Mesenchymal stem cell (in vitro differentiated cells and primary cell): Measurements from ENCODE around the gene EXOC4.

Experiments used
- DNase-seq: peaks from one replicate; pipeline ENCODE4 v3.0.0-alpha.2; 2013
- H2AFZ ChIP-seq: one replicate; pipeline ENCODE4 v1.6.1; 2013; ENCODE audit warnings: low read depth, mild to moderate bottlenecking, control low read depth, inconsistent platforms, low read length, moderate library complexity
- H2AK5ac ChIP-seq: 2 replicates; pipeline ENCODE4 v1.6.1; 2013; ENCODE audit warnings: low read length, moderate library complexity, mild to moderate bottlenecking, inconsistent platforms; ENCODE audit not compliant: severe bottlenecking
- H2BK120ac ChIP-seq: one replicate; pipeline ENCODE4 v1.6.1; 2013; ENCODE audit warnings: low read depth, mild to moderate bottlenecking, inconsistent platforms, low read length, moderate library complexity
- H2BK12ac ChIP-seq, 2 experiments: one replicate each; pipeline ENCODE4 v1.6.1; 2013; ENCODE audit warnings: inconsistent platforms in 2 of 2, low read length in 2 of 2, mild to moderate bottlenecking in 2 of 2, moderate library complexity in 2 of 2, control low read depth in 1 of 2
- H2BK15ac ChIP-seq: one replicate; pipeline ENCODE4 v1.6.1; 2013; ENCODE audit warnings: mild to moderate bottlenecking, low read depth, inconsistent platforms; ENCODE audit not compliant: poor library complexity, severe bottlenecking
- H2BK5ac ChIP-seq: 2 replicates; pipeline ENCODE4 v1.6.1; 2013; ENCODE audit warnings: low read depth, mild to moderate bottlenecking, low read length, control low read depth, inconsistent platforms; ENCODE audit not compliant: poor library complexity, severe bottlenecking
- H3K14ac ChIP-seq, 2 experiments: one replicate each; pipeline ENCODE4 v1.6.1; 2013; ENCODE audit warnings: inconsistent platforms in 2 of 2, low read length in 2 of 2, control low read depth in 1 of 2, mild to moderate bottlenecking in 1 of 2, moderate library complexity in 1 of 2
- H3K18ac ChIP-seq, 2 experiments: one replicate each; pipeline ENCODE4 v1.6.1; 2013; ENCODE audit warnings: inconsistent platforms in 2 of 2, low read length in 2 of 2, control low read depth in 1 of 2, low read depth in 1 of 2, mild to moderate bottlenecking in 1 of 2
- H3K23ac ChIP-seq, 2 experiments: one replicate each; pipeline ENCODE4 v1.6.1; 2013; ENCODE audit warnings: inconsistent platforms in 2 of 2, low read length in 2 of 2, mild to moderate bottlenecking in 2 of 2, moderate library complexity in 2 of 2, control low read depth in 1 of 2
- H3K27ac ChIP-seq: 2 replicates; pipeline ENCODE4 v1.5.1; 2013; ENCODE audit warnings: mild to moderate bottlenecking, moderate library complexity, low read length, control low read depth, inconsistent platforms; ENCODE audit not compliant: poor library complexity, severe bottlenecking
- H3K27me3 ChIP-seq, 2 experiments: 2 replicates each; pipeline versions ENCODE4 v1.6.1 to v1.7.0; 2013; ENCODE audit warnings: low read length in 2 of 2, mild to moderate bottlenecking in 2 of 2, moderate library complexity in 2 of 2, control low read depth in 1 of 2, inconsistent platforms in 1 of 2; ENCODE audit not compliant: control insufficient read depth in 1 of 2, insufficient read depth in 1 of 2
- H3K36me3 ChIP-seq, 2 experiments: 2 replicates each; pipeline versions ENCODE4 v1.6.1 to v1.7.0; 2013; ENCODE audit warnings: low read length in 2 of 2, control low read depth in 1 of 2, inconsistent platforms in 1 of 2, low read depth in 1 of 2, mild to moderate bottlenecking in 1 of 2; ENCODE audit not compliant: insufficient read depth in 2 of 2, control insufficient read depth in 1 of 2
- H3K4ac ChIP-seq, 2 experiments: one replicate each; pipeline ENCODE4 v1.6.1; 2013; ENCODE audit warnings: inconsistent platforms in 2 of 2, low read length in 2 of 2, mild to moderate bottlenecking in 2 of 2, moderate library complexity in 2 of 2, control low read depth in 1 of 2, low read depth in 1 of 2
- H3K4me1 ChIP-seq: 2 replicates; pipeline ENCODE4 v1.6.1; 2013; ENCODE audit warnings: low read depth, low read length, control low read depth; ENCODE audit not compliant: control insufficient read depth, insufficient read depth
- H3K4me2 ChIP-seq: 2 replicates; pipeline ENCODE4 v1.6.1; 2013; ENCODE audit warnings: low read length, mild to moderate bottlenecking, inconsistent platforms; ENCODE audit not compliant: poor library complexity, severe bottlenecking
- H3K4me3 ChIP-seq, 2 experiments: 2 replicates each; pipeline versions ENCODE4 v1.5.1 to v1.7.0; 2013; ENCODE audit warnings: low read length in 2 of 2, mild to moderate bottlenecking in 2 of 2, control low read depth in 1 of 2, low read depth in 1 of 2; ENCODE audit not compliant: insufficient read depth in 1 of 2
- H3K79me1 ChIP-seq: replicated peaks from 2 replicates; pipeline ENCODE4 v1.6.1; 2013; ENCODE audit warnings: mild to moderate bottlenecking, control low read depth, low read length, inconsistent platforms; ENCODE audit not compliant: poor library complexity, severe bottlenecking
- H3K9ac ChIP-seq: 2 replicates; pipeline ENCODE4 v1.7.0; 2013; ENCODE audit warnings: mild to moderate bottlenecking, low read length, moderate library complexity
- H3K9me3 ChIP-seq: 2 replicates; pipeline ENCODE4 v1.7.0; 2013; ENCODE audit warnings: mild to moderate bottlenecking, low read length; ENCODE audit not compliant: control insufficient read depth
- H4K8ac ChIP-seq: one replicate; pipeline ENCODE4 v1.6.1; 2013; ENCODE audit warnings: inconsistent platforms, mild to moderate bottlenecking, low read length, moderate library complexity
- H4K91ac ChIP-seq: one replicate; pipeline ENCODE4 v1.6.1; 2013; ENCODE audit warnings: mild to moderate bottlenecking, low read length, inconsistent platforms
- WGBS: methylation state at CpG from one replicate; pipeline ENCODE4 v1.1.7; 2013; ENCODE audit warnings: mixed read lengths; 5-methylcytosine and 5-hydroxymethylcytosine counted together

The EXOC4 gene

DNA sequence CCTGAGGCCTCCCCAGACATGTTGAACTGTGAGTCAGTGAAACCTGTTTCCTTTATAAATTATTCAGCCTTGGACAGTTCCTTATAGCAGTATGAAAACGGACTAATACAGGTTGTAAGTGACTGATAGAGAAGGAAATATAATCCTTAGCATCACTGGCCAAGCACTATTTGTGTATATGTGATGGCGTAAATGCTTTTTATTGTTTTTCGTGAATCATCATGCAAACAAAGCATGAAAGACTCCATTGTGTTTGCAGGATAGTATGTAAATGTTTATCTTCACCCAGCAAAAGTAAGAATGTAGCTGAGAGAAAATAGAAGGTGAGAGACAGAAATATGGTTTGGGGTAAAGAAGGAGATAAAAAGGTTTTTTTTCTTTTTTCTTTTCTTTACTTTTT is 781.8 kb downstream of the EXOC4 start:
- Histone ChIP-seq H2BK15ac (no peak overlapping the region), H3K4me1 (no peaks in the 10 kb centered on the region), H3K4me2 (no peak overlapping the region), H3K18ac (no peak overlapping the region), H2BK120ac (no peak overlapping the region), H4K91ac (no peak overlapping the region), H3K36me3 (peaks cover 0 to 3% of the 10 kb centered on the region in 2 experiments), H3K79me1 (no peaks in the 10 kb centered on the region), H3K9me3 (no peaks in the 10 kb centered on the region), H2BK5ac (no peak overlapping the region), H3K27ac (no peak overlapping the region), H3K4me3 (no peak overlapping the region), H2BK12ac (no peak overlapping the region), H3K23ac (no peak overlapping the region), H2AK5ac (no peak overlapping the region), H3K9ac (no peak overlapping the region), H2AFZ (no peak overlapping the region), H4K8ac (no peak overlapping the region), H3K14ac (no peak overlapping the region), H3K27me3 (no peaks in the 10 kb centered on the region), H3K4ac (no peak overlapping the region)
- 97% methylated on average over 3 of the region's 3 CpGs for WGBS
- no peak for DNase-seq

DNA sequence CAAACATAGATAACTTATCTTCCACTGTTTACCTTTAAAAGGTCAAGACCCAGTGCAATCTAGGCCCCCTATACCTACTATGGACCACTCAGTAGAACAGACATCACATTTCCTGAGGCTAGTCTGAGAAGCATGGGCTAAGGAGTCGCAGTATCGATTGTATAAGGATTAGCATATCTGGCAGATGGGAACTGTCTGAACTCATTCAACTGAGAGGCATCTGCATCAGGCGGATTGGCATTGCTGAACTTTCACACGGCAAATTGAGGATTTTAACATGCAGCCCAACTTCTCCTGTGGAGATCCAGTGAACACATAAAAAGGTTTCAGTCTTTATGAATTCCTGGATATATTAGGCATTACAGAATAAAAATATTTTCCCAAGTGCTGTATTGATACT is 785.1 kb downstream of the EXOC4 start:
- no peaks in the 10 kb centered on the region for H3K27me3 ChIP-seq
- 97% methylated on average over 4 of the region's 4 CpGs for WGBS

DNA sequence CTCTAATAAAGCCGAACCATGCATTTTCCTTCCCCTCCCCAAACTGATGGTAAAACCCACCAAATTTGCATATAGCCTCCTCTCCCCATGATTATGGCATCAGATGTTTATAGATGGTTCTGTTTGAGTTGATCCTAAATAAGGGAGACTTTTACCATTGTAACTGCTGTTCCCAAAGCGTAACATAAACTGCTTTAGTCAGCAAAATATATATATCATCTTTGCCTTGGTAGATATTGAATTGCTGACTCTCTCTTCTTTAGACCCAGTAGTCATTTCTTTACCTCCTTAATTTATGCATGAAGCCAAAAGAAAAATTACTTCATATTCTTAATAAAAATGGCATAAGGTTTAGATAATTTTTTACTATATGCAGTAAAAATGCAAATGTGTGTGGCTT is 788.1 kb downstream of the EXOC4 start:
- no peak overlapping the region for H3K23ac ChIP-seq
- H3K36me3 ChIP-seq: peaks cover 0 to 3% of the 10 kb centered on the region in 2 experiments
- no peak overlapping the region for H3K9ac ChIP-seq
- no peak overlapping the region for H3K14ac ChIP-seq
- H2AK5ac ChIP-seq: no peak overlapping the region
- peaks cover 3% of the 10 kb centered on the region for H3K4me1 ChIP-seq
- DNase-seq: no peak
- no peak overlapping the region for H3K18ac ChIP-seq
- H3K4ac ChIP-seq: no peak overlapping the region
- H3K79me1 ChIP-seq: no peaks in the 10 kb centered on the region
- 100% methylated on average over 1 of the region's 2 CpGs for WGBS
- no peak overlapping the region for H2BK5ac ChIP-seq
- H2BK12ac ChIP-seq: no peak overlapping the region
- H2BK15ac ChIP-seq: no peak overlapping the region
- H2BK120ac ChIP-seq: no peak overlapping the region
- H2AFZ ChIP-seq: no peak overlapping the region
- H4K8ac ChIP-seq: no peak overlapping the region
- H3K27me3 ChIP-seq: no peaks in the 10 kb centered on the region
- H3K4me3 ChIP-seq: no peak overlapping the region
- H3K27ac ChIP-seq: no peak overlapping the region
- no peak overlapping the region for H3K4me2 ChIP-seq
- no peak overlapping the region for H4K91ac ChIP-seq
- H3K9me3 ChIP-seq: no peaks in the 10 kb centered on the region

More for the DNA sequence above, 785.1 kb downstream of the EXOC4 start:
- H4K91ac ChIP-seq: no peak overlapping the region
- no peaks in the 10 kb centered on the region for H3K4me1 ChIP-seq
- no peak overlapping the region for H3K23ac ChIP-seq
- H2AFZ ChIP-seq: no peak overlapping the region
- no peak overlapping the region for H3K27ac ChIP-seq
- H2BK12ac ChIP-seq: no peak overlapping the region
- no peak overlapping the region for H3K18ac ChIP-seq
- H2BK120ac ChIP-seq: no peak overlapping the region
- H3K79me1 ChIP-seq: no peaks in the 10 kb centered on the region
- no peak overlapping the region for H2AK5ac ChIP-seq
- no peak overlapping the region for H2BK15ac ChIP-seq
- no peak for DNase-seq
- no peak overlapping the region for H3K9ac ChIP-seq
- H2BK5ac ChIP-seq: no peak overlapping the region
- no peak overlapping the region for H3K4ac ChIP-seq
- H4K8ac ChIP-seq: no peak overlapping the region
- H3K9me3 ChIP-seq: no peaks in the 10 kb centered on the region
- H3K36me3 ChIP-seq: peaks cover 0 to 3% of the 10 kb centered on the region in 2 experiments
- no peak overlapping the region for H3K4me3 ChIP-seq
- H3K4me2 ChIP-seq: no peak overlapping the region
- no peak overlapping the region for H3K14ac ChIP-seq

DNA sequence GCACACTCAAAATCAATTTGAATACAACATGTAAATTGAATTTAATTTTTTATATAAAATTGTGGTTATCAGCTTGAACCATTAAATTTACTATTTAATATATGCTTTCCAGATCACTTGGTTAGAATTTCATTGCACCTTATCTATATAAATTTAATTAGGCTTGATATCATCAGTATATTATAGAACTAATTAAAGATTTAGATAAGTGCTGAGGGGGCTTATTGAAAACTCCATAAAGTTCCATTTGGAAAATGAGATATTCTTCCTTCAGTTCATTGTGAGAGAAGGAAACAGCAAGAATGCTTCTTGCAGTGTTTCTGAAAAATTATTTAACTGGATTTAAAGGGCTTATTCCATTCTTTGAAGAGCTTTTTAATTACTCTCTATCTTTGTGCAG is 788.6 kb downstream of the EXOC4 start:
- Histone ChIP-seq H3K27ac (no peak overlapping the region), H3K9ac (no peak overlapping the region), H3K14ac (no peak overlapping the region), H4K8ac (no peak overlapping the region), H3K79me1 (no peaks in the 10 kb centered on the region), H2BK12ac (no peak overlapping the region), H3K18ac (no peak overlapping the region), H3K4me2 (no peak overlapping the region), H2AK5ac (no peak overlapping the region), H3K4me1 (peaks cover 3% of the 10 kb centered on the region), H3K23ac (no peak overlapping the region), H3K4ac (no peak overlapping the region), H4K91ac (no peak overlapping the region), H2BK5ac (no peak overlapping the region), H2BK15ac (no peak overlapping the region), H2AFZ (no peak overlapping the region), H3K27me3 (no peaks in the 10 kb centered on the region), H3K9me3 (no peaks in the 10 kb centered on the region), H3K4me3 (no peak overlapping the region), H3K36me3 (peaks cover 0 to 3% of the 10 kb centered on the region in 2 experiments), H2BK120ac (no peak overlapping the region)
- DNase-seq: no peak
